ENCODE data around the gene HDGFL3. TPM values are rescaled to one million over a fixed set of nuclear protein-coding genes. Genes with fewer than 3 reads are reported as not detected.
"Not testable (repeated sequence)": the region's sequence is repeated elsewhere in the genome, so short reads cannot be mapped to it uniquely, and the experiment has no call there.

The HDGFL3 gene
- total RNA-seq, 1 donor from 2014 or later, result 19.1 TPM

DNA sequence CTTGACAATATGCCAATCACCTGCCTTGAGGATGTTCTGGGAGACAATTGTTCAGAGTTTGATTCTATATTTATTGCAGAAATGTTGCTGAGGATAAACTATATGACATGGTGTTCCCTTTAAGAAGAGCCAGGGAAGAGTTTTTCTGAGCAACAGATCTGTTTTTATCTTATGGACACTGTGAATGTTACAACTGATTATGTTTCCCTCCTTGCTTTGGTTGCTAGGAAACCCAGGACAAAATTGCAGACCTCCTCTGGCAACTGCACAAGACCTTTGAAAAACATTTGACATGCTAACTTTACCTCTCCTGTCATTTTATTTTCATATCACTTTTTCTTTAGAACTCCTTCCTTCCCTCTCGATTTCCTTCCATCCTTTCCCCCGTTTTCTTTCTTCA, 108.3 kb downstream of the HDGFL3 start:
- ATAC-seq, result no peak

GRCh38 chr15:83098079-83098478, 109.5 kb downstream of the HDGFL3 start:
- no peak for ATAC-seq

DNA sequence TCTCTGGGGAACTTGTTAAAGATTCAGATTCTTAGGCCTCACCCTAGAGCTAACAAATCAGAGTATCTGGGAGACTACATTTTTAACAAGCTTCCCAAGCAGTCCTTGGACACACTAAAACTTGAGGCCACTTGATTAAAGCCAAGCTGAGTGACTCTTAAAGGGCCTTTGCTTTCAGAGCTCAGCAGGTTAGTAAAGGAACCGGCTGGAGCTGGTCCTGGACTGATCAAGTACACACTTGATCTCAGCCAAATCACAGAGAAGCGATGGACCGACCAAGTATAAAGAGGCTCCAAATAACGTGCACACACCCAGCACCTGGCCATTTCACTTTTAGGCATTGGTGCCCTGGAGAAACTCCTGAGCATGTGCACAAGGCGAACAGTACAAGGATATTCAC, 113.0 kb downstream of the HDGFL3 start:
- ATAC-seq, result no peak

GRCh38 chr15:83092309-83092976, 115.2 kb downstream of the HDGFL3 start:
- ATAC-seq, result peak; percentile 65

DNA sequence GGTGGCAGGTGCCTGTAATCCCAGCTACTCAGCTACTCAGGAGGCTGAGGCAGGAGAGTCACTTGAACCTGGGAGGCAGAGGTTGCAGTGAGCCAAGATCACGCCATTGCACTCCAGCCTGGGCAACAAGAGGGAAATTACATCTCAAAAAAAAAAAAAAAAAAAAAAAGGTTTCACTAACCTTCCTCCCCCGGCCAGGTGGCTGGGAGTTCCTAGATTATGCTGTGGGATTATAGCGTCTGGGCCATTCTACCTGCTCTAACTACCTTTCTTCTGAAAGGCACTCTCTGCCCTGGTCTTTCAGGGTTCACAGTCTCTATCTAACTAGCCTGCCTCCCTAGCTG, 115.7 kb downstream of the HDGFL3 start:
- not testable (repeated sequence) for ATAC-seq

- ATAC-seq, result no peak
These were observed 117.2 kb downstream of the HDGFL3 start for GRCh38 chr15:83090465-83090864.

DNA sequence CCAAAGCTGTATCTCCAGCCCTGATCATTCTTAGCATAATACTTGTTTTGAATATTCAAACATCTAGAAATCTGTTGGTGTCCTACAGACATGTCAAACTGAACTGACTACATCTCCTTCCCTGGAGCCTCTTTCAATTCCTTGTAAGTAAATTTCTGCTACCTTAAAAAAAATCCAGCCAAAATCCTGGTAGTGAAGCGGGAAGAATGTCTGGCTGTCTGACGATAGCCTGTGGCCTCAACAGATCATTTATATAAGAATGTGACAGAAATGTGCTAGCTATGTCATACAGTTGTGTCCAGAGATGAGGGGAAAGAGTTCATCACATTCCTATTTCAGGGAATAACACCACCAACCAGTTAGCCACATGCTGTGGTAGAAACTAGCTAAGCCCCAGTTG, 118.7 kb downstream of the HDGFL3 start:
- no peak for ATAC-seq

- no peak for ATAC-seq
These were observed 120.0 kb downstream of the HDGFL3 start for GRCh38 chr15:83087576-83087975.

GRCh38 chr15:83085864-83086552, 121.6 kb downstream of the HDGFL3 start:
- ATAC-seq, result not testable (repeated sequence)

- ATAC-seq, result not testable (repeated sequence)
These were observed 122.2 kb downstream of the HDGFL3 start for GRCh38 chr15:83085461-83085860.

- ATAC-seq, result no peak
These were observed 124.8 kb downstream of the HDGFL3 start for GRCh38 chr15:83082730-83083386.

- no peak for ATAC-seq
These were observed 126.2 kb downstream of the HDGFL3 start for GRCh38 chr15:83081256-83082014.

GRCh38 chr15:83078712-83079111, 128.9 kb downstream of the HDGFL3 start:
- no peak for ATAC-seq

Other genes with a start within 250 kb of the HDGFL3 start
- 22.5 TPM for gene RAMAC, start 221.6 kb downstream of the HDGFL3 start, total RNA-seq
- gene C15orf40, start 196.2 kb downstream of the HDGFL3 start, total RNA-seq, result 18.7 TPM
- gene BTBD1, start 140.6 kb downstream of the HDGFL3 start, total RNA-seq, result 33.3 TPM
- gene TM6SF1, start 100.2 kb downstream of the HDGFL3 start, total RNA-seq, result 0.48 TPM
- gene BNC1, start 76.8 kb upstream of the HDGFL3 start, total RNA-seq, result 39.6 TPM
- 3.3 TPM for gene SH3GL3, start 239.5 kb upstream of the HDGFL3 start, total RNA-seq